ENCODE data around the gene GABBR2.
"Not testable (repeated sequence)": the region's sequence is repeated elsewhere in the genome, so short reads cannot be mapped to it uniquely, and the experiment has no call there.

GABBR2 gene

GRCh38 chr9:98472216-98472615, 236.5 kb downstream of the GABBR2 start:
- TF ChIP-seq CTCF (IDR thresholded peaks at IDR 0.05; ENCODE audit: insufficient read depth, missing control alignments), result no peak
- FAIRE-seq, result no peak
- no peak for DNase-seq (ENCODE audit: insufficient read length, low spot score)

GRCh38 chr9:98471185-98471584, 237.6 kb downstream of the GABBR2 start:
- no peak for TF ChIP-seq CTCF (IDR thresholded peaks at IDR 0.05; ENCODE audit: insufficient read depth, missing control alignments)
- FAIRE-seq (no peak), DNase-seq (ENCODE audit: insufficient read length, low spot score) (no peak)

DNA sequence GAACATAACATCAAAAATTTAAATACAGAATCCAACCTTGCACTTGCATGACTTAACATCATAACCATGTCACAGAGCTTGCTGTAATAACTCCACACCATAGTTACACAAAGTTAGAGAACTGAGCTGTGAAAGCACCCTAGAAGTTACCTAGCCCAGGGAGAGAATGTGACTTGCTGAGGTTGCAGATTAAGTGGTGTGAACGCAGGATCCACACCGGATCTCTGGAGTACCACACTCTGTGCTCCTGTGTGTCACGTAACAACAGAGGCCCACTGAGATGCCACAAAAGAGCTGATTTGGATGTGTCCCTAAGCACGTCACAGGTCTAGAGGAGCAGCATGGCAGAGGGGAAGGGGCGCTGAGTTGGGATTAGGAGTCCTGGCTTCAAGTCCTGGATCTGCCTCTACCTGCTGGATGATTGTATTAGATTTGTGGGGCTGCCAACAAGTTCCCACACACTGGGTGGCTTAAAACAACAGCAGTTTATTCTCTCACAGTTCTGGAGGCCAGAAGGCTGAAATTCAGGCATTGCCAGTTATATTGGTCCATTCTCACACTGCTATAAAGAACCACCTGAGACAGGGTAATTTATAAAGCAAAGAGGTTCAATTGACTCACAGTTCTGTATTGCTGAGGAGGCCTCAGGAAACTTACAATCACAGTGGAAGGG, 240.0 kb downstream of the GABBR2 start:
- no peak for TF ChIP-seq CTCF (IDR thresholded peaks at IDR 0.05; ENCODE audit: insufficient read depth, missing control alignments)
- FAIRE-seq (no peak), DNase-seq (ENCODE audit: insufficient read length, low spot score) (no peak)

- no peak for FAIRE-seq
Measured at GRCh38 chr9:98465799-98466198, 242.9 kb downstream of the GABBR2 start.

DNA sequence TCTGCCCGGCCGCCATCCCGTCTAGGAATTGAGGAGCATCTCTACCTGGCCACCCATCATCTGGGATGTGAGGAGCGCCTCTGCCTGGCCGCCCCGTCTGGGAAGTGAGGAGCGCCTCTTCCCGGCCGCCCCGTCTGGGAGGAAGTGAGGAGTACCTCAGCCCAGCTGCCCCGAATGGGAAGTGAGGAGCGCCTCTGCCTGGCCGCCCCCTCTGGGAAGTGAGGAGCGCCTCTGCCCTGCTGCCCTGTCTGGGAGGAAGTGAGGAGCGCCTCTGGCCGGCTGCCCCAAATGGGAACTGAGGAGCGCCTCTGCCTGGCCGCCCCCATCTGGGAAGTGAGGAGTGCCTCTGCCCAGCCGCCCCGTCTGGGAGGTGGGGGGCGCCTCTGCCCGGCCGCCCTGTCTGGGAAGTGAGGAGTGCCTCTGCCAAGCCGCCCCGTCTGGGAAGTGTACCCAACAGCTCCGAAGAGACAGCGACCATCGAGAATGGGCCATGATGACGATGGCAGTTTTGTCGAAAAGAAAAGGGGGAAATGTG, 244.5 kb downstream of the GABBR2 start:
- FAIRE-seq; DNase-seq (ENCODE audit: insufficient read length, low spot score): not testable (repeated sequence)

More at GRCh38 chr9:98465799-98466198, 242.9 kb downstream of the GABBR2 start:
- TF ChIP-seq CTCF (IDR thresholded peaks at IDR 0.05; ENCODE audit: insufficient read depth, missing control alignments), result no peak
- no peak for DNase-seq (ENCODE audit: insufficient read length, low spot score)

GRCh38 chr9:98462310-98462709, 246.4 kb downstream of the GABBR2 start:
- DNase-seq (ENCODE audit: insufficient read length, low spot score), result no peak
- FAIRE-seq, result no peak
- TF ChIP-seq CTCF (IDR thresholded peaks at IDR 0.05; ENCODE audit: insufficient read depth, missing control alignments), result no peak

- FAIRE-seq, result no peak
- no peak for TF ChIP-seq CTCF (IDR thresholded peaks at IDR 0.05; ENCODE audit: insufficient read depth, missing control alignments)
- no peak for DNase-seq (ENCODE audit: insufficient read length, low spot score)
Measured at GRCh38 chr9:98460704-98461103, 248.0 kb downstream of the GABBR2 start.

Data from D721Med (cell line).